Vagina (tissue), 2 donors: ENCODE data around the gene LRRC4B. TPM values are rescaled to one million over a fixed set of nuclear protein-coding genes. Genes with fewer than 3 reads are reported as not detected.
A peak's percentile ranks its signal among the peaks of the same experiment; 100 is the strongest.
"Not testable (repeated sequence)": the region's sequence is repeated elsewhere in the genome, so short reads cannot be mapped to it uniquely, and the experiment has no call there.

ENCODE experiments used
- DNase-seq, 2 donors: peaks; one replicate each; pipeline ENCODE4 v3.0.0-alpha.2; 2017; ENCODE audit errors: extremely low spot score in 2 of 2
- H3K27ac ChIP-seq: fragments of 200-600 bp; sonication (generic); one replicate; pipeline ENCODE4 v1.5.1; 2019
- H3K27me3 ChIP-seq: fragments of 200-600 bp; sonication (generic); one replicate; pipeline ENCODE4 v1.5.1; 2019
- H3K36me3 ChIP-seq, 2 donors: fragments of 200-600 bp; sonication (generic); one replicate each; pipeline ENCODE4 v1.5.1; 2017 to 2019
- H3K4me1 ChIP-seq: fragments of 200-600 bp; sonication (generic); one replicate; pipeline ENCODE4 v1.5.1; 2019
- H3K4me3 ChIP-seq, 2 donors: fragments of 200-600 bp; sonication (generic); 1 replicate in 1 of 2; 2 replicates in 1 of 2; pipeline ENCODE4 v1.5.1; 2016 to 2019
- H3K9me3 ChIP-seq: fragments of 200-600 bp; sonication (generic); one replicate; pipeline ENCODE4 v1.5.1; 2019
- POLR2A ChIP-seq, 2 donors: fragments of 450-650 bp; IDR thresholded peaks; one replicate each; pipeline ENCODE4 v1.6.1; 2017; ENCODE audit warnings: antibody characterized with exemption in 2 of 2, mild to moderate bottlenecking in 2 of 2, moderate library complexity in 2 of 2
- POLR2AphosphoS5 ChIP-seq, 2 donors: sonication (generic); formaldehyde crosslinking; IDR thresholded peaks; one replicate each; pipeline ENCODE4 v1.9.0; 2017; ENCODE audit warnings: antibody characterized with exemption in 2 of 2, mild to moderate bottlenecking in 2 of 2, low read depth in 1 of 2; ENCODE audit not compliant: insufficient read depth in 1 of 2
- intact Hi-C: fragments of 100-400 bp; cut with DNase I; formaldehyde crosslinking; loops from one replicate; pipeline ENCODE4 v1.15.1; 2023
- total RNA-seq: library from RNA; depleted of rRNA; stranded (reverse); fragments of >200 nt; gene quantifications from one replicate; pipeline ENCODE4 v1.2.3, GENCODE V29; 2016
- TF ChIP-seq, protein P1 (sequence below), 3 experiments: fragments of 450-650 bp in 2 of 3; fragments of 200-600 bp in 1 of 3; sonication (generic) in 1 of 3; IDR thresholded peaks; one replicate each; pipeline ENCODE4 v1.5.1; 2017 to 2019; ENCODE audit warnings: antibody characterized with exemption in 3 of 3, mild to moderate bottlenecking in 2 of 3, moderate library complexity in 2 of 3

The LRRC4B gene, protein sequence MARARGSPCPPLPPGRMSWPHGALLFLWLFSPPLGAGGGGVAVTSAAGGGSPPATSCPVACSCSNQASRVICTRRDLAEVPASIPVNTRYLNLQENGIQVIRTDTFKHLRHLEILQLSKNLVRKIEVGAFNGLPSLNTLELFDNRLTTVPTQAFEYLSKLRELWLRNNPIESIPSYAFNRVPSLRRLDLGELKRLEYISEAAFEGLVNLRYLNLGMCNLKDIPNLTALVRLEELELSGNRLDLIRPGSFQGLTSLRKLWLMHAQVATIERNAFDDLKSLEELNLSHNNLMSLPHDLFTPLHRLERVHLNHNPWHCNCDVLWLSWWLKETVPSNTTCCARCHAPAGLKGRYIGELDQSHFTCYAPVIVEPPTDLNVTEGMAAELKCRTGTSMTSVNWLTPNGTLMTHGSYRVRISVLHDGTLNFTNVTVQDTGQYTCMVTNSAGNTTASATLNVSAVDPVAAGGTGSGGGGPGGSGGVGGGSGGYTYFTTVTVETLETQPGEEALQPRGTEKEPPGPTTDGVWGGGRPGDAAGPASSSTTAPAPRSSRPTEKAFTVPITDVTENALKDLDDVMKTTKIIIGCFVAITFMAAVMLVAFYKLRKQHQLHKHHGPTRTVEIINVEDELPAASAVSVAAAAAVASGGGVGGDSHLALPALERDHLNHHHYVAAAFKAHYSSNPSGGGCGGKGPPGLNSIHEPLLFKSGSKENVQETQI
- 17.9 TPM for total RNA-seq

DNA sequence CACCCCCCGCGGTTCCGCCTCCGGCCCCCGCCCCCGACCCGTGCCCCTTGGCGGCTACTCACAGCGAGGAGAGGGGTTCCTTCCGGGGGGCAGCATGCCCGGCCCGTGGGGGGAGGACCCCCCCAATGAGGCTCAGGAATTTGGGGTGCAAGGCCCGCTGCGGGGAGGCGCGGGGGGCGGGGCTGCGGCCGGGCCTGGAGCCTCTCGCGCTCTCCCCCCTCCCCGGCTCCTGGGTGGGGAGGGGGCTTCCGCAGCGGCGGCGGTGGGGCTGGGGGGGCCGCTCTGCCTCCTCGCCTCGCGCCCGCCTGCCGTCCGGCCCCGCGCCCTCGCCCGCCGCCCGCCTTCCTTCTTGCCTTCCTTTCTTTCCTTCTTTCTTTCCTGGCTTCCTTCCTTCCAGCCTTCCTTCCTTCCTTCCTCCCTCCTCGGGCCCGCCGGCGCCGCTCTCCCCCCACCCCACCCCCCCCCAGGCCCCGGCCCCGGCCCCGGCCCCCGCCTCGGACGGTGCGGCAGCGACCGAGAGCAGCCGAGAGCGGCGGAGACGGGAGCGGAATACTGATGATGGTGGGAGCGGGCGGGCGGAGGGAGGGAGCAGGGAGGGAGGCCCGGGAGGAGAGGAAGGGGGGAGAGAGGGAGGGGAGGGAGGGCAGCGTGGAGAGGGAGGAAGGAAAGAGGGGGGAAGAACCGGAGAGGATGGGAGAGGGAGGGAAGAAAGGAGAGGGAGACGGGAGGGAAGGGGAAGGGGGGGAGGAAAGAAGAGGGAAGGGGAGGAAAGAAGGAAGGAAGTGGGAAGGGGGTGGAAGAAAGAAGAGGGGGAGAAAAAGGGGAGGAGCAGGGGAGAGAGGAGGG is at the start of gene LRRC4B:
Gene LRRC4B (minus strand): TSS at position 554 of the 846 bp plus-strand sequence. CDS start 19,597 bp downstream, outside the sequence.
- TF ChIP-seq, protein P1, sequence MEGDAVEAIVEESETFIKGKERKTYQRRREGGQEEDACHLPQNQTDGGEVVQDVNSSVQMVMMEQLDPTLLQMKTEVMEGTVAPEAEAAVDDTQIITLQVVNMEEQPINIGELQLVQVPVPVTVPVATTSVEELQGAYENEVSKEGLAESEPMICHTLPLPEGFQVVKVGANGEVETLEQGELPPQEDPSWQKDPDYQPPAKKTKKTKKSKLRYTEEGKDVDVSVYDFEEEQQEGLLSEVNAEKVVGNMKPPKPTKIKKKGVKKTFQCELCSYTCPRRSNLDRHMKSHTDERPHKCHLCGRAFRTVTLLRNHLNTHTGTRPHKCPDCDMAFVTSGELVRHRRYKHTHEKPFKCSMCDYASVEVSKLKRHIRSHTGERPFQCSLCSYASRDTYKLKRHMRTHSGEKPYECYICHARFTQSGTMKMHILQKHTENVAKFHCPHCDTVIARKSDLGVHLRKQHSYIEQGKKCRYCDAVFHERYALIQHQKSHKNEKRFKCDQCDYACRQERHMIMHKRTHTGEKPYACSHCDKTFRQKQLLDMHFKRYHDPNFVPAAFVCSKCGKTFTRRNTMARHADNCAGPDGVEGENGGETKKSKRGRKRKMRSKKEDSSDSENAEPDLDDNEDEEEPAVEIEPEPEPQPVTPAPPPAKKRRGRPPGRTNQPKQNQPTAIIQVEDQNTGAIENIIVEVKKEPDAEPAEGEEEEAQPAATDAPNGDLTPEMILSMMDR (IDR thresholded peaks at IDR 0.05), result no peak
- TF ChIP-seq POLR2A (IDR thresholded peaks at IDR 0.05), result no peak
- TF ChIP-seq POLR2AphosphoS5 (IDR thresholded peaks at IDR 0.05; ENCODE audit: insufficient read depth in 1 of 2, low read depth in 1 of 2), result no peak
- intact Hi-C loops, result no loop called here
- H3K27me3 ChIP-seq, result no peaks in the 10 kb centered on the region
- H3K9me3 ChIP-seq, result no peaks in the 10 kb centered on the region
- peak within 1 kb of the TSS; percentile 53 to 58 for H3K4me3 ChIP-seq
- H3K4me1 ChIP-seq, result peaks cover 30% of the 10 kb centered on the region
- DNase-seq, result no peak
- peak within 1 kb of the TSS; percentile 68 for H3K27ac ChIP-seq
- H3K36me3 ChIP-seq, result no peaks in the 10 kb centered on the region

DNA sequence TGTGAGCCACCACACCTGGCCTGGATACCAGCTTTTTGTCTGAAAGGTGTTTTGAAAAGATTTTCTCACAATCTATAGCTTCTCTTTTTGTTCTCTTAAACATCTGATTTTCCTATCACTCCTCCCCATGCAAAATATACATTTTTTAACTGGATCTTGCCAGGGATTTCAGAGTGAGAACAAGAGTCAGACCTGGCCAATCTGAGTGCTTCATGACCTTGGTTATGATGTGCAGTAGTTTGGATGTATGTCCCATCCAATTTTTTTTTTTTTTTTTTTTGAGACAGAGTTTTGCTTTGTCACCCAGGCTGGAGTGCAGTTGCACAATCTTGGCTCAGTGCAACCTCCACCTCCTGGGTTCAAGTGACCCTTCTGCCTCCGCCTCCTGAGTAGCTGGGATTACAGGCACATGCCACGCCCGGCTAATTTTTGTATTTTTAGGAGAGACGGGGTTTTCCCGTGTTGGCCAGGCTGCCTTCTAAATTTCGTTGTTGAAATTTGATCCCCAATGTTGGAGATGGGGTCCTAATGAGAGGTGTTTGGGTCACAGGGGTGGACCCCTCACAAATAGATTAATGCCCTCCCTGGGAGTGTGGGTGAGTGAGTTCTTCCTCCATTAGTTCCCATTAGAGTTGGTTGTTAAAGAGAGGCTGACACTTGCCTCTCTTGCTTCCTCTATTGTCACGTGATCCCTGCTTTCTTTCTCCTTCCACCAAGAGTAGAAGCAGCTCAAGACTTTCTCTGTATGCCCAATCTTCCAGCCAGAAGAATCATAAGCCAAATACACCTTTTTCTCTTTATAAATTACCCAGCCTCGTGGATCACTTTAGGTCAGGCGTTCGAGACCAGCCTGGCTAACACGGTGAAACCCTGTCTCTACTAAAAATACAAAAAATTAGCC is 44.5 kb upstream of the LRRC4B start:
- H3K36me3 ChIP-seq, H3K27me3 ChIP-seq: not testable (repeated sequence)

DNA sequence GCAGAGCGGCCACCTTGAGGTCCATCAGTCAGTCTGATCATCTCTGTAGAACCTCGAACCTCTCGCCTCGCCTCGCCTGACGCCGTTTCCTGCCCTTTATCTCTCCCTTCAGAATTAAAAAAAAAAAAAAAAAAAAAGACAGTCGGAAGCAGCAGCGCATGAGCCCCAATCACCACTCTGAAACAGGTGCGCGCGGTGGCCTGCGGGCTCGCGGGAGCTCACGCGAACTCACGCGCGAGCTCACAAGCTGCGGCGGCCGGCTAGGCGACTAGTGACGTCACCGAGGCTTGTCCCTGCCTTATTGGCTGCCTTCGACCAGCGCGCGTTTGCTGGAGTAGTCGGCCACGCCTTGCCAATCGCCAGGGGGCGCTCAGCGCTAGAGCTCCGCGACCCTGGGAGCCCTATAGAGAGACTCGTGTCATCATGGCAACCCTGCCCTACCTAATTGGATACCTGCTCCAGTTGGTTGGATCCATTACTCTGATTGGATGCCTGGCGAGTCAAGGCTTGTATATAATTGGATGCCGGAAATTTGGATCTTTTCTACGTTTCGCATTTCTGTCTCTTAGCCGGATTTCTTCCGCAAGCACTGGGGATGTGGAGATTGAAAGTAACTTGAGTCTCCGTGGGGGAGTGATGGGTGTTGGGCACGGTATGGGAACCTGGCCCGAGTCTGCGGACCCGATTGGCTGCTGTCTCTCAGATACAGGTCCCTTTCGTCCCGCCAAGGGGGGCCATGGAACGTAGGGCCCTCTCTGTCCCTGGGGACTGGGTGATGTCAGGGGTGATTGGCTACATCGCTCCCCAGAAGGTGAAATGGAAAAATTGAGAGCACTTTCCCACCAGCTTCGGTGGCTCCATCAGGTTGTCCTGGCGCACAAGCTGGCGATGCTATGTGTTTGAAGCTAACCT is 39.9 kb upstream of the LRRC4B start:
- intact Hi-C loops, result no loop called here
- no peak for DNase-seq

More for the DNA sequence above, 44.5 kb upstream of the LRRC4B start:
- DNase-seq, intact Hi-C loops, H3K4me1 ChIP-seq, H3K4me3 ChIP-seq, H3K9me3 ChIP-seq, H3K27ac ChIP-seq: not testable (repeated sequence)

DNA sequence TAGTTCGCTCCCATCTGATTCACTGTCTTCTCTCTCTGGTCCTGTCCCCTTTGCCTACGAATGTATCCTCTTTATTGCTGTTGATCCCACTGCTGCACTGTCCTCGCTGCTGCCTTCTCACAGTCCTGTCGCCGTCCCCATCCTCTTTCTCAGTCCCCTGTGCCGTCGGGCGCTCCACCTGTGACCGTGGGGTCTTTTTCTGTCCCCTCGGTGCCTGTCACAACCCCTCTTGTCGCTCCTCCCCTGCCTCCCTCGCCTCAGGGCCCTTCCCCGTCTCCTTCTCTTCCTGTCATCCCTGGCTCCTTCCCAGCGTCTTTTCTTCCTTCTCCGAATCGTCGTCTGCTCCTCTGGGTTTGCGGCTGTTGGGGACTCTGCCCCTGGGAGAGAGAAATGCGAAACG is 39.2 kb upstream of the LRRC4B start:
- intact Hi-C loops, result no loop called here

More for the DNA sequence above, 39.9 kb upstream of the LRRC4B start:
- no peaks in the 10 kb centered on the region for H3K36me3 ChIP-seq
- H3K27me3 ChIP-seq, result no peaks in the 10 kb centered on the region
- H3K4me1 ChIP-seq, result no peaks in the 10 kb centered on the region
- no peak overlapping the region for H3K4me3 ChIP-seq
- TF ChIP-seq POLR2A (IDR thresholded peaks at IDR 0.05), result no peak
- TF ChIP-seq, protein P1 (IDR thresholded peaks at IDR 0.05), result peak in 1 of 3 experiments; percentile 9
- H3K27ac ChIP-seq, result no peak overlapping the region
- no peaks in the 10 kb centered on the region for H3K9me3 ChIP-seq

DNA sequence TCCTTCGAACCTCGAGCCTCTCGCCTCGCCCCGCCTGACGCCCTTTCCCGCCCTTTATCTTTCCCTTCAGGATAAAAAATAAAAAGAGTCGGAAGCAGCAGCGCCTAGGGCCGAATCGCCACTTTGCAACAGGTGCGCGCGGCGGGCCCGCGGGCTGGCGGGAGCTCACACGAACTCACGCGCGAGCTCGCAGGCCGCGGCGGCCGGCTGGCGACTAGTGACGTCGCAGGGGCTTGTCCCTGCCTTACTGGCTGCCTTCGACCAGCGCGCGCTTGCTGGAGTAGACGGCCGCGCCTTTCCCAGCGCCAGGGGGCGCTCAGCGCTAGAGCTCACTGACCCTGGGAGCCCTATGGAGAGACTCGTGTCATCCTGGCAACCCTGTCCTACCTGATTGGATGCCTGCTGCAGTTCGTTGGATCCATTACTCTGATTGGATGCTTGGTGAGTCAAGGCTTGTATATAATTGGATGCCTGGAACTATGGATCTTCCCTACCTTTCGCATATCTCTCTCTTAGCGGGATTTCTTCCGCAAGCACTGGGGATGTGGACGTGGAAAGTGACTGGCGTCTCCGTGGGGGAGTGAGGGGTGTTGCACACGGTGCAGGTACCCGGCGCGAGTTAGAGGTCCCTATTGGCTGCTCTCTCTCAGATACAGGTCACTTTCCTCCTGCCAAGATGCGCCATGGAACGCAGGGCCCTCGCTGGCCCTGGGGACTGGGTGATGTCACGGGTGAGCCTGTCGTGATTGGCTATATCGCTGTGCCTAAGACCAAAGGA is 38.0 kb upstream of the LRRC4B start:
- H3K27ac ChIP-seq, H3K9me3 ChIP-seq, H3K4me3 ChIP-seq, H3K27me3 ChIP-seq, DNase-seq, H3K36me3 ChIP-seq, intact Hi-C loops, H3K4me1 ChIP-seq: not testable (repeated sequence)

More for the DNA sequence above, 39.2 kb upstream of the LRRC4B start:
- DNase-seq, result no peak
- H3K36me3 ChIP-seq, result no peaks in the 10 kb centered on the region
- H3K27me3 ChIP-seq, result no peaks in the 10 kb centered on the region
- no peak overlapping the region for H3K27ac ChIP-seq
- H3K4me3 ChIP-seq, result no peak overlapping the region
- H3K4me1 ChIP-seq, result no peaks in the 10 kb centered on the region
- TF ChIP-seq POLR2AphosphoS5 (IDR thresholded peaks at IDR 0.05; ENCODE audit: insufficient read depth in 1 of 2, low read depth in 1 of 2), result no peak
- TF ChIP-seq POLR2A (IDR thresholded peaks at IDR 0.05), result no peak
- TF ChIP-seq, protein P1 (IDR thresholded peaks at IDR 0.05), result no peak
- no peaks in the 10 kb centered on the region for H3K9me3 ChIP-seq

DNA sequence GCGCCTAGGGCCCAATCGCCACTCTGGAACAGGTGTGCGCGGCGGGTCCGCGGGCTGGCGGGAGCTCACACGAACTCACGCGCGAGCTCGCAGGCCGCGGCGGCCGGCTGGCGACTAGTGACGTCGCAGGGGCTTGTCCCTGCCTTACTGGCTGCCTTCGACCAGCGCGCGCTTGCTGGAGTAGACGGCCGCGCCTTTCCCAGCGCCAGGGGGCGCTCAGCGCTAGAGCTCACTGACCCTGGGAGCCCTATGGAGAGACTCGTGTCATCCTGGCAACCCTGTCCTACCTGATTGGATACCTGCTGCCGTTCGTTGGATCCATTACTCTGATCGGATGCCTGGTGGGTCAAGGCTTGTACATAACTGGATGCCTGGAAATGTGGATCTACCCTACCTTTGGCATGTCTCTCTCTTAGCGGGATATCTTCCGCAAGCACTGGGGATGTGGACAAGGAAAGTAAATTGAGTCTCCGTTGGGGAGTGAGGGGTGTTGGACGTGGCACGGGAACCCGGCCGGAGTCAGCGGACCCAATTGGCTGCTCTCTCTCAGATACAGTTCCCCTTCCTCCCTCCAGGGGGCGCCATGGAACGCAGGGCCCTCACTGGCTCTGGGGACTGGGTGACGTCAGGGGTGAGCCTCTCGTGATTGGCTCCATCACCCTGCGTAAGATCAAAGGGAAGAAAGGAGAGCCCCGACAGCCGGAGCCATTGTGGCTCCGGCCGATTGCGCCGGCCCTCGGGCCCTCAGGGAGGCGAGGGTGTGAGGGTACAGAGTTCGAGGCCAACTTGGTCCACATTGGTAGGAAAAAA is 36.2 kb upstream of the LRRC4B start:
- H3K27me3 ChIP-seq, H3K4me1 ChIP-seq, H3K4me3 ChIP-seq, H3K36me3 ChIP-seq, H3K27ac ChIP-seq, H3K9me3 ChIP-seq, DNase-seq, intact Hi-C loops: not testable (repeated sequence)
